OCI-LY7 (cell line): ENCODE measurements around the gene SERPINA5. TPM values are rescaled to one million over a fixed set of nuclear protein-coding genes. Genes with fewer than 3 reads are reported as not detected.

ENCODE experiments used
- BruUV-seq: library from RNA; stranded (reverse); fragments of 400-500 nt; replicated peaks from 2 replicates; lab custom pipeline; 2021; lab: Mats Ljungman, UMichigan
- CTCF ChIA-PET: fragments of 300-600 bp; sonication (Branson Sonifier 250); formaldehyde crosslinking; loops from one replicate; lab custom pipeline; 2022; ENCODE audit warnings: antibody characterized with exemption; ENCODE audit not compliant: unreplicated experiment; lab: Charles Lee
- POLR2A ChIA-PET: fragments of 300-600 bp; sonication (Branson Sonifier 250); formaldehyde crosslinking; loops from one replicate; lab custom pipeline; 2022; ENCODE audit warnings: antibody characterized with exemption; lab: Charles Lee
- DNase-seq: peaks from one replicate; pipeline ENCODE4 v3.0.0-alpha.2; 2015; ENCODE audit warnings: low spot score
- H2AFZ ChIP-seq: fragments of 200-600 bp; sonication (generic), shearing (Covaris generic); 2 replicates; pipeline ENCODE4 v1.6.1; 2014; ENCODE audit warnings: mild to moderate bottlenecking, antibody characterized with exemption, low read length, moderate library complexity
- H3K27ac ChIP-seq: fragments of 200-600 bp; sonication (generic); 2 replicates; pipeline ENCODE4 v1.5.1; 2014; ENCODE audit warnings: mixed run types, low read depth, mild to moderate bottlenecking, moderate library complexity, low read length, inconsistent platforms; ENCODE audit not compliant: poor library complexity, severe bottlenecking
- H3K36me3 ChIP-seq: fragments of 200-600 bp; sonication (generic); 2 replicates; pipeline ENCODE4 v1.6.1; 2014; ENCODE audit warnings: mild to moderate bottlenecking, antibody characterized with exemption, low read length, moderate library complexity, mixed read lengths; ENCODE audit not compliant: insufficient read depth
- H3K4me1 ChIP-seq: fragments of 200-600 bp; sonication (generic); 2 replicates; pipeline ENCODE4 v1.5.1; 2014; ENCODE audit warnings: mild to moderate bottlenecking, low read length; ENCODE audit not compliant: insufficient read depth, poor library complexity, severe bottlenecking
- H3K4me2 ChIP-seq: fragments of 200-600 bp; sonication (generic); 2 replicates; pipeline ENCODE4 v1.6.1; 2014; ENCODE audit warnings: mild to moderate bottlenecking, low read length
- H3K4me3 ChIP-seq: fragments of 200-600 bp; sonication (generic); 2 replicates; pipeline ENCODE4 v1.5.1; 2014; ENCODE audit warnings: mild to moderate bottlenecking, low read depth, low read length; ENCODE audit not compliant: poor library complexity, severe bottlenecking
- H3K79me2 ChIP-seq: fragments of 200-600 bp; sonication (generic); 2 replicates; pipeline ENCODE4 v1.6.1; 2016; ENCODE audit warnings: low read depth, mild to moderate bottlenecking, low read length, moderate library complexity, mixed read lengths; ENCODE audit not compliant: insufficient read depth
- H3K9me2 ChIP-seq: fragments of 200-600 bp; sonication (generic); 2 replicates; pipeline ENCODE4 v1.6.1; 2016; ENCODE audit warnings: mild to moderate bottlenecking, low read length, mixed read lengths; ENCODE audit not compliant: insufficient read depth
- H3K9me3 ChIP-seq: fragments of 200-600 bp; sonication (generic); 2 replicates; pipeline ENCODE4 v1.6.1; 2014; ENCODE audit warnings: mild to moderate bottlenecking, mixed run types, low read length, mixed read lengths
- H4K20me1 ChIP-seq: fragments of 200-600 bp; sonication (generic); 2 replicates; pipeline ENCODE4 v1.6.1; 2014; ENCODE audit warnings: mild to moderate bottlenecking, antibody characterized with exemption, low read length, moderate library complexity, mixed read lengths; ENCODE audit not compliant: insufficient read depth
- EZH2phosphoT487 ChIP-seq: fragments of 200-600 bp; sonication (generic); IDR thresholded peaks from 2 replicates; pipeline ENCODE4 v1.6.1; 2018; ENCODE audit warnings: low read depth, borderline replicate concordance, mild to moderate bottlenecking, mixed run types, antibody characterized with exemption, low read length, moderate library complexity, mixed read lengths
- intact Hi-C: fragments of 100-400 bp; cut with micrococcal nuclease; formaldehyde crosslinking; loops from one replicate; pipeline ENCODE4 v1.10.0; 2022; ENCODE audit not compliant: unreplicated experiment
- total RNA-seq, 2 experiments: library from RNA; depleted of rRNA in 1 of 2; stranded (reverse); fragments of >200 nt in 1 of 2; shearing (Covaris generic) in 1 of 2; gene quantifications; 2 replicates each; pipeline ENCODE4 v1.2.3, GENCODE V29; 2014 to 2022
- TF ChIP-seq, protein P1 (sequence below): fragments of 200-600 bp; sonication (generic); conservative IDR thresholded peaks from 2 replicates; pipeline ENCODE4 v1.5.1; 2014; ENCODE audit warnings: mild to moderate bottlenecking, antibody characterized with exemption, low read length, moderate library complexity, mixed read lengths

SERPINA5 gene
- total RNA-seq, 2 experiments from 2014 or later: not detected

GRCh38 chr14:94612174-94612573 is 30.9 kb downstream of the SERPINA5 start, which contains the start of gene SERPINA3:
Gene SERPINA3, plus strand, starts transcription at chr14:94612391. Its CDS starts 2,051 bp downstream, at chr14:94614442.
- Histone ChIP-seq H3K9me2 (no peaks in the 10 kb centered on the region), H3K9me3 (no peaks in the 10 kb centered on the region), H3K36me3 (no peaks in the 10 kb centered on the region), H3K4me3 (no peak within 1 kb of the TSS), H3K79me2 (no peaks in the 10 kb centered on the region), H4K20me1 (no peaks in the 10 kb centered on the region), H2AFZ (no peak within 1 kb of the TSS), H3K4me2 (no peak within 1 kb of the TSS), H3K27ac (no peak within 1 kb of the TSS), H3K4me1 (no peaks in the 10 kb centered on the region)
- CTCF ChIA-PET: no interaction called here
- TF ChIP-seq, protein P1, sequence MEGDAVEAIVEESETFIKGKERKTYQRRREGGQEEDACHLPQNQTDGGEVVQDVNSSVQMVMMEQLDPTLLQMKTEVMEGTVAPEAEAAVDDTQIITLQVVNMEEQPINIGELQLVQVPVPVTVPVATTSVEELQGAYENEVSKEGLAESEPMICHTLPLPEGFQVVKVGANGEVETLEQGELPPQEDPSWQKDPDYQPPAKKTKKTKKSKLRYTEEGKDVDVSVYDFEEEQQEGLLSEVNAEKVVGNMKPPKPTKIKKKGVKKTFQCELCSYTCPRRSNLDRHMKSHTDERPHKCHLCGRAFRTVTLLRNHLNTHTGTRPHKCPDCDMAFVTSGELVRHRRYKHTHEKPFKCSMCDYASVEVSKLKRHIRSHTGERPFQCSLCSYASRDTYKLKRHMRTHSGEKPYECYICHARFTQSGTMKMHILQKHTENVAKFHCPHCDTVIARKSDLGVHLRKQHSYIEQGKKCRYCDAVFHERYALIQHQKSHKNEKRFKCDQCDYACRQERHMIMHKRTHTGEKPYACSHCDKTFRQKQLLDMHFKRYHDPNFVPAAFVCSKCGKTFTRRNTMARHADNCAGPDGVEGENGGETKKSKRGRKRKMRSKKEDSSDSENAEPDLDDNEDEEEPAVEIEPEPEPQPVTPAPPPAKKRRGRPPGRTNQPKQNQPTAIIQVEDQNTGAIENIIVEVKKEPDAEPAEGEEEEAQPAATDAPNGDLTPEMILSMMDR: no peak
- no peak for TF ChIP-seq EZH2phosphoT487
- BruUV-seq: no TSS peak
- POLR2A ChIA-PET: interaction anchor here (0.8 kb wide), 1 partner anchor 27 kb away, joined by 3 read pairs; no protein-coding TSS in a partner anchor
- no peak for DNase-seq
- intact Hi-C loops: no loop called here

DNA sequence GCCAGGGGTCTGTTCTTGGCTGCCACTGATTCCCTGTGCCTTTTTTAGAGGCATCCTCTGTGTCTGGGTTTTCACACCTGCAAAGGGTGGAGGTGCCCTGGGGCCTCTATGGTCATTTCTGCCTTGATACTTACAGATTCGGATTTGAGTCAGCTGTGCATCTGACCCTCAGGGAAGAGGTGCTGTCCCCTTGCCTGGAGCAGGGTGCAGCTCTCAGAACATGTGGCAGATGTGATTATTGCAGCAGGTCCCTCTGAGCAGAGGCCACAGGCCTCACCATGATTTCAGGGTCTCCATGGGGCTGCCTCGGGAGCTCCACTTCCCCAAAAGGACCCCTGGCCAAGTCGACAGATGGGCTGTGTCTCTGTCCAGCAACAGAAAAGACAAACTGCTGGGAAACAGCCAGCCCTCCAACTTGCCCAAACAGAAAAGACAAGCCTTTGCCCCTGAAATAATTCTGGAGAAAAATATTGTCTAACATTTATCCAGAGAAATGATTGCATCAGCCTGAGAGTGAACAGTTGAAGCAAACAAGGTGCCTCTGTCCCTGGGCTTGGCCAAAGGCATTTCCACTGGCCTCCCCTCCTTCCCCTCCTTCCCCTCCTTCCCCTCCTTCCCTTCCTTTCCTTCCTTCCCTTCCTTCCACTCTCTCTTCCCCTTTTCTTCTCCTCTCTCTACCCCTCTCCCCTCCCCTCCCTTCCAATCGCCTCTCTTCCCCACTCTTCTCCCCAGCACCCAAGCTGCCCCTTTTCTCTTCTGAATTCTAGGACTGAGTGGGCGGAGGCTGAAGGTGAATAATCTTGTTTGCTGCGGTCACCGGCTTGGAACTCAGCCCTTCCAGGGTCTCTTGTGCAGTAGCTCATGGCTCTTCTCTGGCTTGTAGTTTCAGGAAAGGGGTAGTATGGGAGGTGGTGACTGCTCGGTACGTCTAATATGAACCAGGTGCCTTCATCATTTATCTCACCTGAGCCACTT is 31.6 kb downstream of the SERPINA5 start:
- H3K36me3 ChIP-seq: no peaks in the 10 kb centered on the region
- no peaks in the 10 kb centered on the region for H3K9me2 ChIP-seq
- H3K9me3 ChIP-seq: peaks cover 4% of the 10 kb centered on the region; the same call in 1 of the 2 replicates
- no peaks in the 10 kb centered on the region for H3K79me2 ChIP-seq
- CTCF ChIA-PET: no interaction called here
- BruUV-seq: no TSS peak
- H3K27ac ChIP-seq: no peak overlapping the region
- H3K4me3 ChIP-seq: no peak overlapping the region
- no peak for DNase-seq
- no peak overlapping the region for H2AFZ ChIP-seq
- H4K20me1 ChIP-seq: no peaks in the 10 kb centered on the region
- H3K4me1 ChIP-seq: no peaks in the 10 kb centered on the region
- POLR2A ChIA-PET: interaction anchor here (0.8 kb wide), 1 partner anchor 28 kb away, joined by 3 read pairs; no protein-coding TSS in a partner anchor
- H3K4me2 ChIP-seq: no peak overlapping the region
- intact Hi-C loops: no loop called here
- TF ChIP-seq EZH2phosphoT487: no peak

DNA sequence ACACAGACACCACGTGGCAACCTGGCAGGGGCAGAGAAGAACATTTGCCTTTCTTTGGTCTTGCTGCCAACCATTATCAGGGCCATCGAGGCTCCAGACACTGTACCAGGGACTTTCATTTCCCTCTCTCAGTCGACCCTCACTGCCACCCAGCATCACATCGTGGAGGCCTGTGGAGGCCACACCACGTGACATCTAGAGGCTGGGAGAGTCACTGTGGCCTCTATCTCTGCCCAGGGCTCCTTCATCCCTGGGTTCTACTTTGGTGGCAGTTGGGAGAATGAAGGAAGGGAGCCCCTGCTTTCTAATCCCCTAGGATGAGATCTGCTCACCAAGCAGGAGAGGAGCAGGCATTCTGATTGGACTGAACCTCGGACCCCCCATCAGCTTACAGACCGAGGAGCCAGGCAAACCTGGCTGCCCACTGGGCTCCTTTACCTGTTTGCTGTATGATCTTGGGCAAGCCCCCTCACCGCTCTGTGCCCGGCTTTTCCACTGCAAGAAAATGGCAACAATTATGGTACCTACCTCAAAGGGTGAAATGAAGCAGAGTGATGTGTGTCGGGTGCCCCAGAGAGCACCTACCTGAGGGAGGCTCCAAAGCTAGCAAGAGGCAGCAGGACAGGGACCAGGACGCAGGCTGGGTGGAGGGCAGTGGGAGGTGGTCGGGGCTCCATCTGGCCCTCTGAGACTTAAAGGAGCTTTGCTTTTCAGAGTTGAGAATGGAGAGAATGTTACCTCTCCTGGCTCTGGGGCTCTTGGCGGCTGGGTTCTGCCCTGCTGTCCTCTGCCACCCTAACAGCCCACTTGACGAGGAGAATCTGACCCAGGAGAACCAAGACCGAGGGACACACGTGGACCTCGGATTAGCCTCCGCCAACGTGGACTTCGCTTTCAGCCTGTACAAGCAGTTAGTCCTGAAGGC is 32.8 kb downstream of the SERPINA5 start:
- H3K4me2 ChIP-seq: no peak overlapping the region
- no peak overlapping the region for H2AFZ ChIP-seq
- no peak overlapping the region for H3K27ac ChIP-seq
- H3K79me2 ChIP-seq: no peaks in the 10 kb centered on the region
- CTCF ChIA-PET: no interaction called here
- peaks cover 14% of the 10 kb centered on the region; the same call in 1 of the 2 replicates for H3K9me3 ChIP-seq
- no TSS peak for BruUV-seq
- no peak overlapping the region for H3K4me3 ChIP-seq
- H3K9me2 ChIP-seq: no peaks in the 10 kb centered on the region
- no peak for TF ChIP-seq EZH2phosphoT487
- TF ChIP-seq, protein P1: no peak
- no peaks in the 10 kb centered on the region for H3K4me1 ChIP-seq
- no peaks in the 10 kb centered on the region for H4K20me1 ChIP-seq
- intact Hi-C loops: no loop called here
- POLR2A ChIA-PET: no interaction called here
- no peak for DNase-seq
- no peaks in the 10 kb centered on the region for H3K36me3 ChIP-seq
